Keratinocyte (primary cell): ENCODE data around the gene TBL1Y. TPM values are rescaled to one million over a fixed set of nuclear protein-coding genes. Genes with fewer than 3 reads are reported as not detected.

Source experiments
- DNase-seq: peaks from one replicate; pipeline ENCODE4 v3.0.0-alpha.2; 2011; ENCODE audit warnings: low read depth, missing footprints, low spot score
- FAIRE-seq: peaks from 2 replicates; lab custom pipeline; 2011; peaks lifted over from hg19 to GRCh38; lab: Jason Lieb, UNC
- H2AFZ ChIP-seq: 2 replicates; pipeline ENCODE4 v1.6.0; 2012; ENCODE audit warnings: low read length, control low read depth, inconsistent platforms; ENCODE audit not compliant: control insufficient read depth
- H3K27ac ChIP-seq: 2 replicates; pipeline ENCODE4 v1.5.1; 2011; ENCODE audit warnings: low read length; ENCODE audit not compliant: control insufficient read depth, insufficient read depth
- H3K27me3 ChIP-seq: 3 replicates; pipeline ENCODE4 v1.6.0; 2011; ENCODE audit warnings: low read length; ENCODE audit not compliant: control insufficient read depth, insufficient read depth; ENCODE audit errors: extremely low read depth
- H3K36me3 ChIP-seq, 2 experiments: 2 replicates in 1 of 2; 3 replicates in 1 of 2; pipeline ENCODE4 v1.5.1; 2011; ENCODE audit warnings: low read length in 2 of 2, mild to moderate bottlenecking in 1 of 2; ENCODE audit not compliant: control insufficient read depth in 2 of 2, insufficient read depth in 2 of 2; ENCODE audit errors: extremely low read depth in 1 of 2
- H3K4me1 ChIP-seq: 3 replicates; pipeline ENCODE4 v1.5.1; 2011; ENCODE audit warnings: low read length; ENCODE audit not compliant: control insufficient read depth, insufficient read depth; ENCODE audit errors: extremely low read depth
- H3K4me2 ChIP-seq: 3 replicates; pipeline ENCODE4 v1.6.0; 2011; ENCODE audit warnings: low read depth, low read length; ENCODE audit not compliant: control insufficient read depth, insufficient read depth; ENCODE audit errors: extremely low read depth
- H3K4me3 ChIP-seq, 3 experiments: fragments of 200-600 bp in 1 of 3; sonication (generic) in 1 of 3; 2 replicates in 2 of 3; 3 replicates in 1 of 3; pipeline ENCODE4 v1.5.1; 2011 to 2016; ENCODE audit warnings: low read length in 3 of 3, mild to moderate bottlenecking in 3 of 3, control low read depth in 2 of 3, inconsistent platforms in 1 of 3, low read depth in 1 of 3, mixed read lengths in 1 of 3, mixed run types in 1 of 3, moderate library complexity in 1 of 3; ENCODE audit not compliant: control insufficient read depth in 2 of 3, insufficient read depth in 2 of 3; ENCODE audit errors: extremely low read depth in 1 of 3
- H3K79me2 ChIP-seq: 2 replicates; pipeline ENCODE4 v1.6.0; 2012; ENCODE audit warnings: low read length; ENCODE audit not compliant: control insufficient read depth, insufficient read depth
- H3K9ac ChIP-seq: 3 replicates; pipeline ENCODE4 v1.6.0; 2011; ENCODE audit warnings: low read length; ENCODE audit not compliant: control insufficient read depth, insufficient read depth; ENCODE audit errors: extremely low read depth
- H3K9me1 ChIP-seq: 3 replicates; pipeline ENCODE4 v1.6.0; 2011; ENCODE audit warnings: low read length; ENCODE audit not compliant: control insufficient read depth, insufficient read depth; ENCODE audit errors: extremely low read depth
- H3K9me3 ChIP-seq: 2 replicates; pipeline ENCODE4 v1.5.1; 2012; ENCODE audit warnings: low read depth, low read length; ENCODE audit not compliant: control insufficient read depth
- H4K20me1 ChIP-seq: 3 replicates; pipeline ENCODE4 v1.6.0; 2011; ENCODE audit warnings: low read length; ENCODE audit not compliant: control insufficient read depth, insufficient read depth; ENCODE audit errors: extremely low read depth
- CTCF ChIP-seq, 3 experiments: IDR thresholded peaks in 1 of 3; conservative IDR thresholded peaks in 1 of 3; optimal IDR thresholded peaks in 1 of 3; 2 replicates in 2 of 3; 3 replicates in 1 of 3; pipeline versions ENCODE3 to v1.5.1; 2011; ENCODE audit warnings: low read length in 3 of 3, mild to moderate bottlenecking in 3 of 3, moderate library complexity in 2 of 3, control low read depth in 1 of 3, inconsistent platforms in 1 of 3; ENCODE audit not compliant: insufficient read depth in 2 of 3; ENCODE audit errors: extremely low read depth in 1 of 3
- EZH2 ChIP-seq: IDR thresholded peaks from one replicate; pipeline ENCODE4 v1.6.1; 2012; ENCODE audit warnings: inconsistent platforms, mild to moderate bottlenecking, low read length, moderate library complexity
- dilution Hi-C: fragments of 300-500 bp; cut with MboI; formaldehyde crosslinking; loops from one replicate; pipeline ENCODE4 v1.7.0; 2020; ENCODE audit warnings: low sequenced_read_pairs; ENCODE audit not compliant: extremely low pct_ligation_motif_present
- polyA plus RNA-seq, 5 experiments: library from polyadenylated mRNA; depleted of rRNA in 3 of 5; stranded (reverse) in 3 of 5; stranded (forward) in 1 of 5; unstranded in 1 of 5; fragments of >200 nt; gene quantifications; 1 replicate in 1 of 5; 2 replicates in 3 of 5; 3 replicates in 1 of 5; pipeline versions ENCODE4 v1.2.1 to v1.2.3, GENCODE V29; 2011 to 2012; ENCODE audit warnings: missing spikeins in 2 of 5, low read depth in 1 of 5, low replicate concordance in 1 of 5

TBL1Y gene
- polyA plus RNA-seq, 1 donor (not counting 4 experiments of a cell fraction or from before 2014, with no cell fraction given), result not detected

- Histone ChIP-seq H3K4me2 (no peak overlapping the region), H4K20me1 (no peaks in the 10 kb centered on the region), H3K9me3 (no peaks in the 10 kb centered on the region), H3K79me2 (no peaks in the 10 kb centered on the region), H3K36me3 (no peaks in the 10 kb centered on the region), H2AFZ (no peak overlapping the region), H3K9ac (no peak overlapping the region), H3K4me3 (no peak overlapping the region), H3K27ac (no peak overlapping the region), H3K4me1 (no peaks in the 10 kb centered on the region), H3K9me1 (no peaks in the 10 kb centered on the region), H3K27me3 (no peaks in the 10 kb centered on the region)
- TF ChIP-seq EZH2 (no peak), CTCF (optimal IDR thresholded peaks at IDR 0.05 in 1 of 3, IDR thresholded peaks at IDR 0.05 in 1 of 3, conservative IDR thresholded peaks at IDR 0.05 in 1 of 3; ENCODE audit: extremely low read depth in 1 of 3, insufficient read depth in 2 of 3, low read length in 3 of 3) (no peak)
- dilution Hi-C loops, result no loop called here
- no peak for DNase-seq
- FAIRE-seq, result no peak
Observed at GRCh38 chrY:7007911-7008310, 97.4 kb downstream of the TBL1Y start.

GRCh38 chrY:7008578-7009355 lies 98.3 kb downstream of the TBL1Y start:
- Histone ChIP-seq H3K4me1 (no peaks in the 10 kb centered on the region), H3K4me2 (no peak overlapping the region), H3K27me3 (no peaks in the 10 kb centered on the region), H2AFZ (no peak overlapping the region), H3K36me3 (no peaks in the 10 kb centered on the region), H3K9me1 (no peaks in the 10 kb centered on the region), H3K79me2 (no peaks in the 10 kb centered on the region), H3K27ac (no peak overlapping the region), H3K4me3 (no peak overlapping the region), H4K20me1 (no peaks in the 10 kb centered on the region), H3K9me3 (no peaks in the 10 kb centered on the region), H3K9ac (no peak overlapping the region)
- no peak for DNase-seq
- FAIRE-seq, result no peak
- TF ChIP-seq CTCF (optimal IDR thresholded peaks at IDR 0.05 in 1 of 3, IDR thresholded peaks at IDR 0.05 in 1 of 3, conservative IDR thresholded peaks at IDR 0.05 in 1 of 3; ENCODE audit: extremely low read depth in 1 of 3, insufficient read depth in 2 of 3, low read length in 3 of 3) (no peak), EZH2 (no peak)
- dilution Hi-C loops, result no loop called here
